ENCODE results near the gene DMRT1.
"Not testable (repeated sequence)": the region's sequence is repeated elsewhere in the genome, so short reads cannot be mapped to it uniquely, and the experiment has no call there.

DMRT1 gene

GRCh38 chr9:860706-861105 lies 19.2 kb downstream of the DMRT1 start:
- DNase-seq (ENCODE audit: low spot score) = no peak

DNA sequence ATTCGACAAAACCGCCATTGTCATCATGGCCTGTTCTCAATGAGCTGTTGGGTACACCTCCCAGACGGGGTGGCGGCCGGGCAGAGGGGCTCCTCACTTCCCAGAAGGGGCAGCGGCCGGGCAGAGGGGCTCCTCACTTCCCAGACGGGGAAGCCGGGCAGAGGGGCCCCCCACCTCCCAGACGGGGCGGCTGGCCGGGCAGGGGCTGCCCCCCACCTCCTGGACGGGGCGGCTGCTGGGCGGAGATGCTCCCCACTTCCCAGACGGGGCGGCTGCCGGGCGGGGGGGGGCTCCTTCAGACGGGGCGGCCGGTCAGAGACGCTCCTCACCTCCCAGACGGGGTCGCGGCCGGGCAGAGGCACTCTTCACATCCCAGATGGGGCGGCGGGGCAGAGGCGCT lies 20.0 kb downstream of the DMRT1 start:
- DNase-seq (ENCODE audit: low spot score) = not testable (repeated sequence)

DNA sequence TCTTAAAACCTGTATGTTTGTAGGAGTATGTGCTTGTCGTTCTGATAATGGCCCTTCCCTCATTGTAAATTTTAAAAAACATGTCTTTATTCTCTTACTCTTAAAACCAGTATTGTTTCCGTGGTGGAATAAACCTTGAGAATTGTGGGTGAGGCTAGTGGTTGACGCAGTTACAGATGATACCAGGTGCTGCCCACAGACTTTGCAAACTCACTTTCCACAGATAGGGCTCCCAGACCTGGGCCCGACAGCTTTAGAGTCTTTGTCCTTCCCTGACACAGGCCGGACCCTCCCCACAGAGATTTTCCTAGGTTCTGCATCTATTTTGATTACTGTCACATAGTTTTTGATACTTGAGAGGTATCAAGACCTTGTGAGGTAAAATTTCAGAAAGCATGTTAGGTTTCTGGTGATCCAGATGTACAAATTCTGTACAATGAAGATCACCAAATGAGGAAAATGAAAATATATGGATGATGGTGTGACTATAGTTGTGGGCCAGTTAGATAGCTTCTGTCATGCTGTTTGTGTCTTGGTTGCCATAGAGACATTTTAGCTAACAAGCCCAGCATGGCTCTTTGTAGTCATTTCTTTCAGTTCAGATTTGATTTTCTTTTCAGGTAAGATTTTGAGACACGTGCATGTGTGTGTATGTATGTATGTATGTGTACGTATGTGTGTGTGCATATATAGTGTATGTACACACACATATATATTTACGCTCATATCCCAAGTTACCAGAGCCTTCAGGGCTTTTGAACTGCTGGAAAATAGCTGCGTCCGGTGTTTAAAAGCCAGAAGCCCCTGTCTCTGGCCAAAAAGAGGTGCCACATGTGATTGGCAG lies 33.8 kb downstream of the DMRT1 start:
- no peak for DNase-seq (ENCODE audit: low spot score)

GRCh38 chr9:876425-876824 lies 34.9 kb downstream of the DMRT1 start:
- DNase-seq (ENCODE audit: low spot score) = no peak

DNA sequence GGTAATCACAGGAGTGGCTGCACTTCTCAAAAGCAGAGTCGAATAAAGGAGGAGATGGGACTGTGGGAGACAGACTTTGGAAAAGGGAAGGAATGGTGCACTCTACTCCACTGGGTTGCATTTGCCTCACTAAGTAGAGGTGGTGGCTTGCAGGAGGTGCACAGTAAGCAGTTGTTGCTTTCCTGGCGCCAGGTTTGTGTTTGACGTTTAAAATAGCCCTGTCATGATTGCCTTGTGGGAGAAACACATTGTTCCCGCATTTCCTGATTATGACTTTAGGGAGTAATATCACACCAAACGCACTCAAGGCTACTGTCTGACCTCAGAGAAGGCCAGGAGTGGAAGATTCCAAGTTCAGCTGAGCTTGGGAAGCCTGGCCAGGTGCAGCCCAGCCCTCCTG lies 36.7 kb downstream of the DMRT1 start:
- no peak for DNase-seq (ENCODE audit: low spot score)

DNA sequence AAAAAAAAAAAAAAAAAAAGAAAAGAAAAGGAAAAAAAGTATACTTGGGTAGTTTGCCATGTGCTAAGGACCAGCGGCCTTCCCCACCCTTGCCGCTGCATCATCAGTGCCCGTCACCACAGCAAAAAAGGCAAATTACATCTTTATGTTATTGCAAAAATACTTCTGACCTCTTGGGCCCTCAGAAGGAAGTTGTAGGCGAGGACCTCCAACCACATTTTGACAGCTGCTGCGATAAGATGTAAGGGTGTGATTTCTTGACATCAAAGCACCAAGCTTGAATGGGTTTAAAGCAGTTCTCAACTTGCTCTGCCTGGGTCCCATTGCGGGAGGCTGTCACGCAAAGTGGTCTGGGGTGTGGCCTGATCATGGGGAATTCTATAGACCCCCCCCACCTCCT lies 39.2 kb downstream of the DMRT1 start:
- no peak for DNase-seq (ENCODE audit: low spot score)

- DNase-seq (ENCODE audit: low spot score) = no peak
Observed at GRCh38 chr9:882416-882924, 41.0 kb downstream of the DMRT1 start.

- DNase-seq (ENCODE audit: low spot score) = no peak
Observed at GRCh38 chr9:883011-883410, 41.5 kb downstream of the DMRT1 start.

GRCh38 chr9:886886-887285 lies 45.4 kb downstream of the DMRT1 start:
- no peak for DNase-seq (ENCODE audit: low spot score)

DNA sequence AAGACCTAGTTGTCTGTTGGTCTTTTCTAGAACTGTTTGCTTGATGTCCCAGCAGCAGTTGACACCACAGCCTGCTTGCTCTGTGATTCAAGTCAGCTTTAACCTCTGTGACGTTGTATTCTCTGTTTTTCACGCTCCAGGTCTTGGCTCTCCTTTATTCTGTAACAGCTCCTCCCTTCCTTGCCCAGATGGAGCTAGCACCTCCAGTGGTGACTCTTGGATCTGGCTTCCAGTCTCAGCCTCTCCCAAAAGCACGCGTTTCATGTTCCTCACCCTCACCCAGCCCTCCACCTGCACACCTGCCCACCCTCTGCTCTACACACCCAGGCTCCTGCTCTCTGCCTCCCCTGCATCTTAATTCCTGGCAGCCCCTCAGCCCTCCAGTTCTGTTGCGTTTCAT lies 50.6 kb downstream of the DMRT1 start:
- DNase-seq (ENCODE audit: low spot score) = no peak

GRCh38 chr9:893115-893514 lies 51.6 kb downstream of the DMRT1 start:
- no peak for DNase-seq (ENCODE audit: low spot score)

DNA sequence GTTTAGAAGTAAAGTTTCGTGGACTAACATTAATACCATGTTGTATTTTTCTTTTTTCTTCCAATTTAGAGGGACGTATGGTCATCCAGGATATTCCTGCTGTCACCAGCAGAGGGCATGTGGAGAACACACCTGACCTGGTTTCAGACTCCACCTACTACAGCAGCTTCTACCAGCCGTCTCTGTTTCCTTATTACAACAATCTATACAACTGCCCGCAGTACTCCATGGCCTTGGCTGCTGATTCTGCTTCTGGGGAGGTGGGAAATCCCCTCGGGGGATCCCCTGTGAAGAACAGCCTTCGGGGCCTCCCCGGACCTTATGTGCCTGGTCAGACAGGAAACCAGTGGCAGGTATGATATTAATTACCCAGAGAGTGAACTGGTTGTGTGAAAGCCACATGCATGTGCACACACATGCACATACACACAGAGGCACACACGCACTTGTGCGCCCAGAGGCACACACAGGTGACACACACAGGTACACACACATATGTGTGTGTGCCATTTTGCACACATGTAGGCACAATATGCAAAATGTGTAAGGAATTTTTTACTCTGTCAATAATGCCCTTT lies 52.4 kb downstream of the DMRT1 start:
- peak; percentile 41 for DNase-seq (ENCODE audit: low spot score)

GRCh38 chr9:899440-900184 lies 58.1 kb downstream of the DMRT1 start:
- no peak for DNase-seq (ENCODE audit: low spot score)

DNA sequence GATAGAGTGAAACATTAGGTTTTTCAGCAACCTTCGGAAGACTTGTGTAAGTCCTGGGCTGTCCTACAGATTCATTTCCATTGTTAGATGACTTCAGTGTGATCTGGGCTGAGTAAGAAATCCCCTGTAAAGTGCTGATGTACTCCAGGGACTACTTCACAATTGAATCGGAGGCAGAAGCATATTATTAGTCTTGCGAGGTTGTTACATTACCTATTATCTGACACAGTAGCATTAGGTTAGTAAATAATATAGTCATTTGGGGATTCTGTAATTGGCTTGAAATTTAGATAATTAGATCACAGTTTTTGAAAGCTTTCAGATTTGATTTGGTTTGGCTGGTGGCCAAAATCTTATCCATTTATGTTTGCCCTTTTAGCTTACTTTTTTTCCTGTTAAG lies 62.4 kb downstream of the DMRT1 start:
- DNase-seq (ENCODE audit: low spot score) = no peak

- DNase-seq (ENCODE audit: low spot score) = no peak
Observed at GRCh38 chr9:905906-906305, 64.4 kb downstream of the DMRT1 start.

DNA sequence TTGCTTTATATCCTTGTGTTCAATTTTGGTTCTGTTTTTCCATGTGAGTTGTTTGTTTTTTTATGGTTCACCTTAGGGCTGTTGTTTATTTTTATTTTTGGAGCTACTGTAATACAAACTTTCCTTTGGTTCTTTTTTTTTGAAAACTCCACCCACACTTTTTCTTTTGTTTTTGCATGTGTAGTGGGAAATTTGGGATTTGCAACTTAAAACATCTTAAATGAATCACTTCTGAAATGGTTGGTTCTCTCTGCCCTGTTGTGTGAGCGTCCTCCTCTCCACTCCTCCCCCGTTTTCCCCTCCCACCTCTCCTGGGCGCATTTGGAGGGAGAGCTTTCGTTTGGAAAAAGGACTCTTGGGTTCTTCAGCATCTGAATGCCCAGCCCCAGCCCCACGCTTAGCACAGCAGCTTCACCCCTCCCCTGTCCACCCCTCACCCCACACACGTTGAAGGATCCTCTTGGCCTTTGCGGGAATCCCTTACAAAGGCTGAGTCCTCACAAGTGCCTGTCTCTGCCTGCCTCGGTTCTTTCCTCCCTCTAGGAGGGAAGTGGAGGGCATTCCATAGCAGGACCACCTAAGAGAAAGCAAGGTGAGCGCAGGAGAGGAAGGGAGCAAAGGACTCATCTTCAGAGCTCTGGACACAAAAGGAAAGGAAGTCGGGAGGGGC lies 67.2 kb downstream of the DMRT1 start:
- DNase-seq (ENCODE audit: low spot score) = no peak

- no peak for DNase-seq (ENCODE audit: low spot score)
Observed at GRCh38 chr9:911005-911404, 69.5 kb downstream of the DMRT1 start.

DNA sequence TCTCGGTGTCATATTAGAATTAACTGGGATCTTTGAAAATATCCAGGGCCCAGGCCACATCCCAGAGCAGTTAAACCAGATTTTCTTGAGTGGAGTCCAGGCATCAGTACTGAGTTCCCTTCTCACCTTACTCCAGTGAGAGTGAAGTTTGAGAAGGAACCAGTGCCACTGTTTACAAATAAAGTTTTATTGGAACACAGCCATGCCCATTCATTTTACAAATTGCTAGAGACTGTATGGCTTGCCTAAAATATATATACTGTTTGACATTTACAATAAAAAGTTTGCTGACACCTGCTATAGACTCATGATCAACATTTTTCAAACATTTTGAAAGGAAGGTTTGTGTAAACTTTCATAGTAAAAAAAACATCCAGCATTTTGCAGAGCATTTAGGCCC lies 71.3 kb downstream of the DMRT1 start:
- DNase-seq (ENCODE audit: low spot score) = no peak

DNA sequence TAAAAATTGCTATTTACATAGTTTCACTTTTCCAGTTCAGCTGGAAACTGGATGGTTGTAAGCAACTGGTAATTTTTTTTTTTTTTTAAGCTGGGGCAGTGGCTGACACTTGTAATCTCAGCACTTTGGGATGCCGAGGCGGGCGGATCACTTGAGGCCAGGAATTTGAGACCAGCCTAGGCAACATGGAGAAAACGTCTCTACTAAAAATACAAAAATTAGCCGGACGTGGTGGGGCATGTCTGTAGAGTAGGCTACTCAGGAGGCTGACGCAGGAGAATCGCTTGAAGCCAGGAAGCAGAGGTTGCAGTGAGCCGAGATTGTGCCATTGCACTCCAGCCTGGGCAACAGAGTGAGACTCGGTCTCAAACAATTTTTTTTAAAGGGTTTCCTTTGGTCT lies 72.0 kb downstream of the DMRT1 start:
- DNase-seq (ENCODE audit: low spot score) = not testable (repeated sequence)

DNA sequence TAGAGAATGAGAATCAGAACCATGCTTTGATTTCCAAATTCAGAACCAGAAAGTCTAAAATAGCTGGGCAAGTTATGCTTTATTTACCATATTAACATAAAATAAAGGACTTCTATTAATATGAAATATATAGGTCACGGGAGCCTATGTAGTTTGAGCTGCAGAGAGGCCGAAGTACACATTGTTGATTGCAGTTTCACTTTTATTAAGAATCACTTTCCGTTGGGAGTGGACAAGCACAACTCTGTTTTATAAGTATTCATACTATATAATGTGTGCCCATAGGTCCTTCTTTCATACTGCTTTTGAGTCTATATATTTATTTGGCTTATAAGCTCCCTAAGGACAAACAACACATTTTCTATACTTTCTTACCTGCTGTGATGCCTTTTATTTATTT lies 76.2 kb downstream of the DMRT1 start:
- DNase-seq (ENCODE audit: low spot score) = no peak

- DNase-seq (ENCODE audit: low spot score) = no peak
Observed at GRCh38 chr9:920927-921326, 79.4 kb downstream of the DMRT1 start.

DNA sequence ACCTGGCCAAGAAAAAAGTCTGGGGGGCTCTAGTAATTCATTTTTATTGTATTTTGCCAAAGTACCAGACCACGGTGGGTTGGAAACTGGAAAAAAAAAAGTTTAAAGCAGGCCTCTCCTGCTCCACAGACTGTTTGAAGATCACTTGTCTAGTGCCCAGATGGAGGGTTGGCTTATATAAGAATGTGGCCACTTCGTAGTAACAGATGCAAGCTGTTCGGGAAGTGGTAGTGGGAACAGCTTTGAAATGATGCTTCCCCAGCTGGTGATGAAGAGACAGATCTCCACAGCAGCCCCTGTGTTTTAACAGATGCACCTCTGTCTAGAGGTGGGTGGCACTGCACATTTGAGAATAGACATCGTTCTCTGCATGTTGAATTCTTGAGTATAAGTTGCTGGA lies 80.7 kb downstream of the DMRT1 start:
- DNase-seq (ENCODE audit: low spot score) = no peak

Data from cerebellar cortex (tissue), 1 donor.